NCI-H2227 (cell line): ENCODE data around the gene CDC14B.
"Not testable (repeated sequence)": the region's sequence is repeated elsewhere in the genome, so short reads cannot be mapped to it uniquely, and the experiment has no call there.

Source experiments
- DNase-seq: peaks from one replicate; lab custom pipeline; 2025; ENCODE audit not compliant: unreplicated experiment; lab: John Stamatoyannopoulos, UW

CDC14B gene

GRCh38 chr9:96587338-96588315 lies 32.0 kb downstream of the CDC14B start:
- DNase-seq: no peak

- DNase-seq: no peak
Observed at GRCh38 chr9:96585426-96585825, 34.2 kb downstream of the CDC14B start.

GRCh38 chr9:96582199-96582598 lies 37.4 kb downstream of the CDC14B start:
- not testable (repeated sequence) for DNase-seq

DNA sequence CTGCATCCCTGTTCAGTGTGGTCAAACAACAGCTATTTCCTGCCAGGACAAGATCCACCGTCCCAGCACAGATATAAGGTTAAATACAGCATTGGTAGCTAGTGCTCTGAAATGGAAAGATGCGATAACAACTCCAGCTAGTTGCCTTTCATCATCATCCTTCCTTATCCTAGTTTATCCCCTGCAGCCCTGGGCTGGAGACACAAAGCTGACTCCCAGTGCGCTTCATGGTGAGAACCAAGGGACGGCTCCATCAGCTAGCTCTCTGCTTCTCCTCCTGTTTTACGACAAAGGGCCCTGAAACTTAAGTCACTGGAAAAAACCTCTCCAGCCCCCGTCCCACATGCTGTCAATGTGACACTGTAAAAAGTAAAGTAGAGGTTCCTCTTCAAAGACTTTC lies 37.9 kb downstream of the CDC14B start:
- no peak for DNase-seq

GRCh38 chr9:96581301-96581700 lies 38.3 kb downstream of the CDC14B start:
- no peak for DNase-seq

DNA sequence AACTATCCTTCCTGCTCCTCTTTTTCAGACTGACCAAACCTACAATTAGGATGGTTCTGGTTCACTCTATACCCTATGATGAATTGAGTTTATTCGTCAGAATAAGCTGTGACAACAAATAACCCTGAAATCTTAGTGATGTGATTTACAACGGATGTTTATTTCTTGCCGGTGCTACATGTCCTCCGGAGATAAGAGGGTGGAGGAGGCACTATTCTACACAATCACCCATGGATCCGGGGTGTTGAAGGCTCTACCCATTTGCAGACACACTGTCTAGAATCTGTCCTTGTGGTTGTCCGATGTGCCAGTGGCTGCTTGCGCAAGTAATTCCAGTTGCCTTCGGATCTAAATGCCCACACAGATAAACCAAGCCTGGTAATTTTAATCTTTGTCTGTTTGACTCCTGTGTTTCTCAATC lies 44.7 kb downstream of the CDC14B start:
- DNase-seq: no peak

DNA sequence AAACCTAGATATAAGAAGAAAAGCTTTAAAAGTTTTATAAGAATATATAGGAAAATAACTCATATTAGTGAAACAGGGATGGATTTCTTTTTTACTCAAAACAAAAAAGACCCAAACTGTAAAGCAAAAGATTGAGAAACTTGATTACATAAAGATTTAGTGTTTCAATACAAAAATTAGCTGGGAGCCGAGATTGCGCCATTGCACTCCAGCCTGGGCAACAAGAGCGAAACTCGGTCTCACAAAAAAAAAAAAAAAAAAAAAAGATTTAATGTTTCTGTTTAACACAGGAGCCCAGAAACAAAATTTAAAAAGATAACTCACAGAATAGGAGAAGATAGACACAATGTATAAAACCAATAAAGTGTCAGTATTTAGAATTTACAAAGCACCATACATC lies 45.2 kb downstream of the CDC14B start:
- DNase-seq: no peak

GRCh38 chr9:96567203-96567700 lies 52.4 kb downstream of the CDC14B start:
- DNase-seq: no peak

GRCh38 chr9:96566498-96567202 lies 53.0 kb downstream of the CDC14B start:
- DNase-seq: no peak

- DNase-seq: no peak
Observed at GRCh38 chr9:96565671-96566497, 53.8 kb downstream of the CDC14B start.

- no peak for DNase-seq
Observed at GRCh38 chr9:96564217-96564616, 55.4 kb downstream of the CDC14B start.

DNA sequence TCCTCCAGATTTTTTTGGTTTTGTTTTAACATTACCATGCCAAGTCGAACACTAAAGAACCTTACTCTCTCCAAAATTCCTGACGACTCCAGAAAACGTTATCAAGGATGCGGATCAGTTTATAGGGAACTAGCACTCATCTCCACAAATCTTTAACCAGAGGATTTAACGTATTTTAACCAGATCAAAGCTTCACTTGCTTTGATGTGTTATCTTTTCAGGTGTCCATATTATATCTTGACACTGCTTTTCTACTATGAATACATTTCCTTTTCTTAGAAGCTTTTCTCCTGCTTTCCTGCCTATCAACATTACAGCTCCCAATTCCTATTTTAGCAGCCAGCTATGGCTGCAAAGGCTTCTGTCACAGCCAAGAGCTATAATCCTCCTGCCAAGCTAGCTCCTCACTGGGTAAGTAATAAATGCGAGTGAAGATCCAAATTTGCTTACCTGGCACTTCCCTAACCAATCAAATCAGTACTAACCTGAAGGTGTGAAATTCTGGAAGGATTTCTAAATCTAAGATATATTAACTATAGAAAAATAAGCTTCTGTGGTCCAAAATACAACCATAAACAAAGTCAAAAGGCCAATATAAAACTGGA lies 60.2 kb downstream of the CDC14B start:
- DNase-seq: no peak

DNA sequence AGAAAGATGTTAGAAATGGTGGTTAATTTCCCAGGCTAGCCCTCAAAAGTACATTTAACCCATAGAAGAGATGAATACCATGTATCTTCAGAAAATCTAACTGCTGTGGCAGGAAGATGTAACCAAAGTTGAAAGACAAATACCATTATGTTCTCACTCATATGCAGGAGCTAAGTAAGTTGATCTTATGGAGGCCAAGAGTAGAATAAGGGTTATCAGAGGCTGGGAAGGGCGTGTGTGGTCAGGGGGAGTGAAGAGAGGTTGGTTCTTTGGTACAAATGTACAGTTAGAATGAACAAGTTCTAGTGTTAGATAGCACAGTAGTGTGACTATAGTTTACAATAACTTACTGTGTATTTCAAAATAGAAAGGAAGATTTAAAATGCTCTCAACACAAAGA lies 61.7 kb downstream of the CDC14B start:
- no peak for DNase-seq

GRCh38 chr9:96556701-96557461 lies 62.8 kb downstream of the CDC14B start:
- DNase-seq: no peak

- DNase-seq: no peak
Observed at GRCh38 chr9:96555567-96556386, 63.9 kb downstream of the CDC14B start.

DNA sequence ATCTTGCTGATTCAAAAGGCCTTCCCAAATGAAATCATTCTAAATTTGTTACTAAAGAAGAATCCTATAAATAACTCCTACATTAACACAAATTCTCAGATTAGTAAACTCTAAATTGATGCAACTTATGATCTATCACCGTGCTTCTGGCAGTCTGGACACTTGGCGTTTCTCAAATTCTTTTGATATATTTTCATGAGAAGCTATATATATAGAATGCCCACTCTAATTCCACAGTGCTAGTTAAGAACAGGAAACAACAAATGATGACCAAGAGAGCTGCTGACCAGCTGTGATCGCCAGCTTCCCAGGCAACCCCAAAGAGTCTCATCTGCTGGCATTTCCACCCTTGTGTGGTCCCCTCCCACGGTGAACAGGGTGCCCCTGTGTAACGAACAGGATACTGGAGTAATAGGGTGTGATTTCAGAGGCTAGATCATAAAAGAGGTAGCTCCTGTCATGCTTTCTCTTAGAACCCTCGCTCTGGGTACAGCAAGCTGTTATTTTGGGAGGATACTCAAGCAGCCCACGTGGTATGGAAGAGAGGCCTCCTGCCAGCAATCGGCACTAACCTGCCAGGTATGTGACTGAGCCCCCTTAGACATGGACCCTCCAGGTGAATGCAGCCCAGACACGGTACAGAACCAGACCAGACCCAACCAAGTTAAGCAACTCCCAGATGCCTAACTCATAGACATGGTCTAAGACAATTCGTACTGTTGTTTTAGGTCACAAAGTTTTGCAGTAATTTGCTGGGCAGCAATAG lies 64.7 kb downstream of the CDC14B start:
- no peak for DNase-seq

- DNase-seq: no peak
Observed at GRCh38 chr9:96554326-96554725, 65.3 kb downstream of the CDC14B start.

- no peak for DNase-seq
Observed at GRCh38 chr9:96553070-96553469, 66.6 kb downstream of the CDC14B start.
